Mucosa of descending colon (tissue), 3 donors: ENCODE measurements around the gene ZNF511. TPM values are rescaled to one million over a fixed set of nuclear protein-coding genes. Genes with fewer than 3 reads are reported as not detected.

ENCODE experiments used
- ATAC-seq: fragments of 200-7000 bp; cut with Tn5 transposase; one replicate; pipeline ENCODE4 v1.9.1; 2020; ENCODE audit warnings: mild to moderate bottlenecking, moderate library complexity
- DNase-seq, 3 donors: peaks; one replicate each; pipeline ENCODE4 v3.0.0-alpha.2; 2020
- H3K36me3 ChIP-seq: fragments of 200-600 bp; one replicate; pipeline ENCODE4 v1.8.0; 2021; ENCODE audit warnings: low read depth, mild to moderate bottlenecking
- H3K4me1 ChIP-seq: fragments of 200-600 bp; one replicate; pipeline ENCODE4 v1.8.0; 2021; ENCODE audit warnings: low read depth, mild to moderate bottlenecking
- H3K4me3 ChIP-seq: fragments of 200-600 bp; one replicate; pipeline ENCODE4 v1.8.0; 2021; ENCODE audit warnings: mild to moderate bottlenecking
- H3K9me3 ChIP-seq: fragments of 200-600 bp; one replicate; pipeline ENCODE4 v1.8.0; 2021; ENCODE audit warnings: mild to moderate bottlenecking
- intact Hi-C, 2 donors: fragments of 100-400 bp; cut with DNase I in 1 of 2; cut with micrococcal nuclease in 1 of 2; formaldehyde crosslinking; loops; one replicate each; pipeline versions ENCODE4 v1.11.0 to v1.11.1; 2022; cut with DNase I, micrococcal nuclease
- total RNA-seq, 3 donors: library from RNA; stranded (reverse); fragmentation: NEBNext Ultra II Directional in 2 of 3; extraction: Animal tissue kit (Norgen Biotek cat#: 25700) in 2 of 3; gene quantifications; one replicate each; pipeline versions ENCODE4 v1.2.1 to v1.2.4, GENCODE V29; 2021 to 2023
- TF ChIP-seq, protein P1 (sequence below): fragments of 200-600 bp; IDR thresholded peaks from one replicate; pipeline ENCODE4 v1.8.0; 2022; ENCODE audit warnings: antibody characterized with exemption, mild to moderate bottlenecking
- donor health status: DM: no; HTN: no; CAD: no; lungs with moderate emphysema.
- donor health status: DM: no; HTN: no; CAD: no.
- donor health status: DM: no; HTN: yes; CAD: no.

Gene ZNF511
- total RNA-seq, 3 donors from 2014 or later: 39.1 to 54.0 (median 42.7) TPM

- peaks cover 7% of the 10 kb centered on the region for H3K4me1 ChIP-seq
- intact Hi-C loops: no loop called here
- no peak for ATAC-seq
- peak in 1 of 3 donors; percentile 28 for DNase-seq
- TF ChIP-seq, protein P1, sequence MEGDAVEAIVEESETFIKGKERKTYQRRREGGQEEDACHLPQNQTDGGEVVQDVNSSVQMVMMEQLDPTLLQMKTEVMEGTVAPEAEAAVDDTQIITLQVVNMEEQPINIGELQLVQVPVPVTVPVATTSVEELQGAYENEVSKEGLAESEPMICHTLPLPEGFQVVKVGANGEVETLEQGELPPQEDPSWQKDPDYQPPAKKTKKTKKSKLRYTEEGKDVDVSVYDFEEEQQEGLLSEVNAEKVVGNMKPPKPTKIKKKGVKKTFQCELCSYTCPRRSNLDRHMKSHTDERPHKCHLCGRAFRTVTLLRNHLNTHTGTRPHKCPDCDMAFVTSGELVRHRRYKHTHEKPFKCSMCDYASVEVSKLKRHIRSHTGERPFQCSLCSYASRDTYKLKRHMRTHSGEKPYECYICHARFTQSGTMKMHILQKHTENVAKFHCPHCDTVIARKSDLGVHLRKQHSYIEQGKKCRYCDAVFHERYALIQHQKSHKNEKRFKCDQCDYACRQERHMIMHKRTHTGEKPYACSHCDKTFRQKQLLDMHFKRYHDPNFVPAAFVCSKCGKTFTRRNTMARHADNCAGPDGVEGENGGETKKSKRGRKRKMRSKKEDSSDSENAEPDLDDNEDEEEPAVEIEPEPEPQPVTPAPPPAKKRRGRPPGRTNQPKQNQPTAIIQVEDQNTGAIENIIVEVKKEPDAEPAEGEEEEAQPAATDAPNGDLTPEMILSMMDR: no peak
- no peaks in the 10 kb centered on the region for H3K36me3 ChIP-seq
- H3K4me3 ChIP-seq: no peak overlapping the region
- no peaks in the 10 kb centered on the region for H3K9me3 ChIP-seq
Measured at GRCh38 chr10:133349577-133350011, 40.9 kb downstream of the ZNF511 start.

- intact Hi-C loops: no loop called here
- TF ChIP-seq, protein P1: no peak
- DNase-seq (peak in 1 of 3 donors; percentile 25), ATAC-seq (no peak)
- peaks cover 7% of the 10 kb centered on the region for H3K4me1 ChIP-seq
- no peaks in the 10 kb centered on the region for H3K9me3 ChIP-seq
- no peaks in the 10 kb centered on the region for H3K36me3 ChIP-seq
- no peak overlapping the region for H3K4me3 ChIP-seq
Measured at GRCh38 chr10:133350283-133350949, 41.7 kb downstream of the ZNF511 start.

GRCh38 chr10:133350950-133351329, 42.2 kb downstream of the ZNF511 start:
- no peaks in the 10 kb centered on the region for H3K36me3 ChIP-seq
- peak in 1 of 3 donors; percentile 22 for DNase-seq

GRCh38 chr10:133351408-133352318, 42.9 kb downstream of the ZNF511 start:
- H3K9me3 ChIP-seq: no peaks in the 10 kb centered on the region
- intact Hi-C loops: no loop called here
- peak in 1 of 3 donors; percentile 24 for DNase-seq
- no peaks in the 10 kb centered on the region for H3K36me3 ChIP-seq
- peaks cover 6% of the 10 kb centered on the region for H3K4me1 ChIP-seq
- ATAC-seq: no peak
- TF ChIP-seq, protein P1: no peak
- H3K4me3 ChIP-seq: no peak overlapping the region

More at GRCh38 chr10:133350950-133351329, 42.2 kb downstream of the ZNF511 start:
- Histone ChIP-seq H3K4me3 (no peak overlapping the region), H3K4me1 (peaks cover 7% of the 10 kb centered on the region), H3K9me3 (no peaks in the 10 kb centered on the region)
- no peak for ATAC-seq
- intact Hi-C loops: no loop called here
- TF ChIP-seq, protein P1: no peak

DNA sequence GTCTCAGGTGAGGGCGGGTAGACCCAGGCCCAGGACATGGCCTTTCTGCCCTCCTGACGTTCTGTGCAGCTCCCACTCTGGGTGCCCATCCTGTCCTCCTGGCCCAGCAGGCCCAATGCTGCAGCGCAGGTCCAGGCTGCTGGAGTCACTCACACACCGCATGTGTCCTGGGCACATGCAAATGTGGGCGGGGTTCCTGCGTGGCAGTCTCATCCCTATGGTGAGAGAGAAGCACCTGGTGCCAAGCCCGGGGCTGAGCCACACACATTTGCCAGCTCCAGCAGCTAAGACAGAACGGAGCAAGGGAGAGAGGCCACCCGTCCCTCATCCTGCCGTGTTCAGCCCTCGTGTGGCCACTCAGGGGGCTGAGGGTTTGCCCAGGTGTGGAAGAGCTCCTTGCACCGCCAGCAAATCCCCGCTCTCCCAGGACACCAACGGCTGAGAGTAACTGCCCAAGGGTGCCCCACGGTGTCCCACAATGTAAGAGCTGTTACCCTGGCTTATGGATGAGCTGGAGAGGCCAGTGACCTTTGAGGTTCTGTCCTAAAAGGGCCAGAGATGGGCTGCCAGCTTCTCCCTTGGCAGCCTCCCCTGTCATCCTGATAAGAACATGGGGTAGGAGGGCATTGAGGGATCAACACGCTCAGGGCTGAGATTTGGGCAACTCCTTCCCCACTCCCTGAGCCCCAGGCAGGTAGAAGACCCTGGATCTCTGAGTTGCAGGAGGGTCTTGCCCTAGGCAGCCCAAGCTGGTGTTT, 44.7 kb downstream of the ZNF511 start:
- intact Hi-C loops: no loop called here
- Histone ChIP-seq H3K36me3 (no peaks in the 10 kb centered on the region), H3K4me1 (peaks cover 9% of the 10 kb centered on the region), H3K4me3 (no peak overlapping the region), H3K9me3 (no peaks in the 10 kb centered on the region)
- DNase-seq (peak in 1 of 3 donors; percentile 32), ATAC-seq (no peak)
- TF ChIP-seq, protein P1: no peak
